ENCODE data around the gene SCAMP2. TPM values are rescaled to one million over a fixed set of nuclear protein-coding genes. Genes with fewer than 3 reads are reported as not detected.

Gene SCAMP2
- total and polyA plus RNA-seq, 2 donors (not counting 1 experiment from before 2014, with no cell fraction given), result 15.5 to 86.2 TPM

DNA sequence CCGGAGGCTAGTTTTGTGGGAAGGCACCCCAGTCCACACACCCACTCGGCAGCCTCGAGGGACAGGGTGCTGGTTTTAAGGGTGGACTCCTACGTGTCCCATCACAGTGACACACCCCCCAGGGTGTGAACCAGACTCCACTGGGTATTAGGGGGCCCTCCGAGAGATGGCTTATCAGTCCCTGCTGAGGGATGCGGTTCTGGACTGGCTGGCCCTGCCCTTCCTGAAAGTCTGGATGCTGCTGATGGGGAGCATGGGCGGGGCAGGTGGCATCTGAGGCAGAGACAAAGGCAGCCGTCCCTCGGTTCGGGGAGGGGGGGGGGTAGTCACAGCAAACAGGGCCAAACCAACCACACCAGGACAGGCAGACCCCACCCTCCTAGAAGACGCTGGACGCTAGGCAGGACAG, 29.3 kb downstream of the SCAMP2 start:
- TF ChIP-seq, protein P1, sequence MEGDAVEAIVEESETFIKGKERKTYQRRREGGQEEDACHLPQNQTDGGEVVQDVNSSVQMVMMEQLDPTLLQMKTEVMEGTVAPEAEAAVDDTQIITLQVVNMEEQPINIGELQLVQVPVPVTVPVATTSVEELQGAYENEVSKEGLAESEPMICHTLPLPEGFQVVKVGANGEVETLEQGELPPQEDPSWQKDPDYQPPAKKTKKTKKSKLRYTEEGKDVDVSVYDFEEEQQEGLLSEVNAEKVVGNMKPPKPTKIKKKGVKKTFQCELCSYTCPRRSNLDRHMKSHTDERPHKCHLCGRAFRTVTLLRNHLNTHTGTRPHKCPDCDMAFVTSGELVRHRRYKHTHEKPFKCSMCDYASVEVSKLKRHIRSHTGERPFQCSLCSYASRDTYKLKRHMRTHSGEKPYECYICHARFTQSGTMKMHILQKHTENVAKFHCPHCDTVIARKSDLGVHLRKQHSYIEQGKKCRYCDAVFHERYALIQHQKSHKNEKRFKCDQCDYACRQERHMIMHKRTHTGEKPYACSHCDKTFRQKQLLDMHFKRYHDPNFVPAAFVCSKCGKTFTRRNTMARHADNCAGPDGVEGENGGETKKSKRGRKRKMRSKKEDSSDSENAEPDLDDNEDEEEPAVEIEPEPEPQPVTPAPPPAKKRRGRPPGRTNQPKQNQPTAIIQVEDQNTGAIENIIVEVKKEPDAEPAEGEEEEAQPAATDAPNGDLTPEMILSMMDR (conservative IDR thresholded peaks at IDR 0.05 in 1 of 2, IDR thresholded peaks at IDR 0.05 in 1 of 2; ENCODE audit: low read depth in 1 of 2, low read length in 2 of 2), result no peak
- TF ChIP-seq EZH2 (IDR thresholded peaks at IDR 0.05; ENCODE audit: low read length, missing control alignments), result no peak
- H3K4me2 ChIP-seq (ENCODE audit: extremely low read depth, insufficient read depth, low read length), result peak overlapping the region; percentile 91
- no peaks in the 10 kb centered on the region for H3K79me2 ChIP-seq (ENCODE audit: control insufficient read depth, insufficient read depth, low read length)
- H3K27me3 ChIP-seq (ENCODE audit: control insufficient read depth, insufficient read depth, low read length), result no peaks in the 10 kb centered on the region
- peaks cover 9% of the 10 kb centered on the region for H3K36me3 ChIP-seq (ENCODE audit: control insufficient read depth, insufficient read depth, low read length)
- H3K4me1 ChIP-seq (ENCODE audit: control insufficient read depth, extremely low read depth, insufficient read depth, low read length), result peaks cover 7% of the 10 kb centered on the region
- DNase-seq (ENCODE audit: low read depth in 2 of 2), result no peak
- peak overlapping the region; percentile 75 for H3K9ac ChIP-seq (ENCODE audit: insufficient read depth, low read length)
- no peaks in the 10 kb centered on the region for H3K9me3 ChIP-seq (ENCODE audit: control insufficient read depth, insufficient read depth, low read depth, low read length)
- peak overlapping the region; percentile 81 for H3K27ac ChIP-seq (ENCODE audit: insufficient read depth, low read length)
- H3K4me3 ChIP-seq (replicated peaks in 1 of 4; ENCODE audit: control extremely low read depth in 1 of 4, insufficient read depth in 1 of 4, low read depth in 3 of 4, low read length in 4 of 4), result peak overlapping the region in 2 of 4 experiments; percentile 55 to 59
- H2AFZ ChIP-seq (ENCODE audit: low read length), result no peak overlapping the region
- H4K20me1 ChIP-seq (ENCODE audit: control insufficient read depth, extremely low read depth, insufficient read depth, low read length), result no peaks in the 10 kb centered on the region

DNA sequence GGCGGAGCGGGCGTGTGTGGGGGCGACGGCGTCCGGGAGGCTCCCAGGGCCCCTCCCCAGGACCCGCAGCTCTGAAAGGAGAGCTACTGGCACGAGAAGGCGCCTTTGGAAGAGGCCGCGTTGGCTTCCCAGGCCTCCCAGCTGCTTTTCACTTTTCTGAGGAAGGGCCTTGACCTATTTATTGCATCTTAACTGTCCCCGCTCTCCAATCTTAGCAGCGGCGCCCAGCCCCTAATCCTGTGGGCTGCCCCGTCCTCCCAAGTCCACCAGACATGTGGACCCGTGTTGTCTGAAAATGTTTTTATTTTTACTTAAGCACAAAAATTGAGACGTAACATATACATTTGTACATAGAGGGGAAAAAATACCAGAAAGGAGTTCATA, 29.7 kb downstream of the SCAMP2 start:
- H3K4me2 ChIP-seq (ENCODE audit: extremely low read depth, insufficient read depth, low read length), result peak overlapping the region; percentile 91
- H2AFZ ChIP-seq (ENCODE audit: low read length), result peak overlapping the region; percentile 16
- peaks cover 7% of the 10 kb centered on the region for H3K4me1 ChIP-seq (ENCODE audit: control insufficient read depth, extremely low read depth, insufficient read depth, low read length)
- TF ChIP-seq EZH2 (IDR thresholded peaks at IDR 0.05; ENCODE audit: low read length, missing control alignments), result no peak
- TF ChIP-seq, protein P1 (conservative IDR thresholded peaks at IDR 0.05 in 1 of 2, IDR thresholded peaks at IDR 0.05 in 1 of 2; ENCODE audit: low read depth in 1 of 2, low read length in 2 of 2), result no peak
- H3K9ac ChIP-seq (ENCODE audit: insufficient read depth, low read length), result peak overlapping the region; percentile 75
- H3K9me3 ChIP-seq (ENCODE audit: control insufficient read depth, insufficient read depth, low read depth, low read length), result no peaks in the 10 kb centered on the region
- H3K27ac ChIP-seq (ENCODE audit: insufficient read depth, low read length), result peak overlapping the region; percentile 81
- H3K4me3 ChIP-seq (replicated peaks in 1 of 4; ENCODE audit: control extremely low read depth in 1 of 4, insufficient read depth in 1 of 4, low read depth in 3 of 4, low read length in 4 of 4), result peak overlapping the region; percentile 34 to 59 (median 48)
- no peaks in the 10 kb centered on the region for H3K27me3 ChIP-seq (ENCODE audit: control insufficient read depth, insufficient read depth, low read length)
- H4K20me1 ChIP-seq (ENCODE audit: control insufficient read depth, extremely low read depth, insufficient read depth, low read length), result no peaks in the 10 kb centered on the region
- DNase-seq (ENCODE audit: low read depth in 2 of 2), result no peak
- H3K79me2 ChIP-seq (ENCODE audit: control insufficient read depth, insufficient read depth, low read length), result no peaks in the 10 kb centered on the region
- peaks cover 7% of the 10 kb centered on the region for H3K36me3 ChIP-seq (ENCODE audit: control insufficient read depth, insufficient read depth, low read length)

DNA sequence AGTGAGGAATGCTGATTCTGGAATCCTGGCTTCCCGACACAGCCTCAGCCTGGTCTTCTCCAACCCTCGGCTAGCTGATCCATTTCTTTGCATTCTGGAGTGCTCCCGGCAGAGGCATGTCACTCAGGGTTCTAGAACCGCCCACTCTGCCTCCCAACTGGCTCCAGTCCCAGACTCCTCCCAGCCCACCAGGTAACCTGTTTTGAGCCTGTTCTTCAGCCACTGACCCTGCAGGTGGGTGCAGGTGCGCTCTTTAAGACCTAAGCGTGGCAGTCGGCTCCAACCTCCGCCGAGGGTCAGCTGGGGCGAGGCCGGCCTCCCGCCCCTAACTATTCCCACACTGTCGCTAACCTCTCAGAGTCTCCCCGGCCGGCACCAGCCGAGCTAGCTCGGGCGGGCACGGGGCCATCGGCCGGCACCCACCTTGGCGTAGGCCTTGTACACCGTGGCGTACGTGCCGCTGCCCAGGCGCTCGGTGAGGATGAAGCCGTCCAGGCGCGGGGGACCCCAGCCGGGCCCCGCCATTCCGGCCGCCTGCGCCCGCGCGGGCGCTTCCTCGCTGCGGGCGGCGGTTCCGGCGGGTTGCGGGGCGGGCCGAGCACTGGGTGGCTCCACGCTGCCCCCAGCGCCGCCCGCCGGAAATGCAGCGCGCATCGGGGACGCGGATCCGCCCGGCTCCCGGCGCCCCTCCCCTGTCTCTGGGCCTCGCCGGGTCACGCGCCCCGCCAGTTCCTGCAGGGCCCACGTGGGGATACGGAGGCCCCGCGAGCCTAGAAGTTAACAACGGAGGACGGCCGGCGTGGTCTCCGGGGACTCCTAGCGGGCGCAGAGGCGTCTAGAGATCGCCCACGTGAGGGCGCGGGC, 30.4 kb downstream of the SCAMP2 start, which contains the start of gene ULK3:
ULK3 (minus strand) TSS at position 576 of the 864 bp plus-strand sequence; CDS start at position 525, 51 bp downstream.
- H3K79me2 ChIP-seq (ENCODE audit: control insufficient read depth, insufficient read depth, low read length), result no peaks in the 10 kb centered on the region
- peak within 1 kb of the TSS; percentile 87 for H2AFZ ChIP-seq (ENCODE audit: low read length)
- peaks cover 5% of the 10 kb centered on the region for H3K36me3 ChIP-seq (ENCODE audit: control insufficient read depth, insufficient read depth, low read length)
- peak within 1 kb of the TSS; percentile 81 to 93 (median 86) for H3K4me3 ChIP-seq (replicated peaks in 1 of 4; ENCODE audit: control extremely low read depth in 1 of 4, insufficient read depth in 1 of 4, low read depth in 3 of 4, low read length in 4 of 4)
- H3K9me3 ChIP-seq (ENCODE audit: control insufficient read depth, insufficient read depth, low read depth, low read length), result no peaks in the 10 kb centered on the region
- H3K27ac ChIP-seq (ENCODE audit: insufficient read depth, low read length), result peak within 1 kb of the TSS; percentile 81
- H3K4me2 ChIP-seq (ENCODE audit: extremely low read depth, insufficient read depth, low read length), result peak within 1 kb of the TSS; percentile 99
- H4K20me1 ChIP-seq (ENCODE audit: control insufficient read depth, extremely low read depth, insufficient read depth, low read length), result no peaks in the 10 kb centered on the region
- no peaks in the 10 kb centered on the region for H3K27me3 ChIP-seq (ENCODE audit: control insufficient read depth, insufficient read depth, low read length)
- peak; percentile 79 to 84 for DNase-seq (ENCODE audit: low read depth in 2 of 2)
- H3K9ac ChIP-seq (ENCODE audit: insufficient read depth, low read length), result peak within 1 kb of the TSS; percentile 75
- TF ChIP-seq, protein P1 (conservative IDR thresholded peaks at IDR 0.05 in 1 of 2, IDR thresholded peaks at IDR 0.05 in 1 of 2; ENCODE audit: low read depth in 1 of 2, low read length in 2 of 2), result peak in 1 of 2 donors; percentile 38
- no peak for TF ChIP-seq EZH2 (IDR thresholded peaks at IDR 0.05; ENCODE audit: low read length, missing control alignments)
- peaks cover 7% of the 10 kb centered on the region for H3K4me1 ChIP-seq (ENCODE audit: control insufficient read depth, extremely low read depth, insufficient read depth, low read length)
